ENCODE results near the gene SRXN1. TPM values are rescaled to one million over a fixed set of nuclear protein-coding genes. Genes with fewer than 3 reads are reported as not detected.

The SRXN1 gene
- total RNA-seq, 1 donor from 2014 or later = 22.3 TPM

GRCh38 chr20:635893-636338 is 17.1 kb downstream of the SRXN1 start:
- no peak for DNase-seq (ENCODE audit: low read depth in 2 of 2)

- no peak for DNase-seq (ENCODE audit: low read depth in 2 of 2)
Observed at GRCh38 chr20:635028-635892, 17.7 kb downstream of the SRXN1 start.

GRCh38 chr20:634148-634925 is 18.7 kb downstream of the SRXN1 start:
- DNase-seq (ENCODE audit: low read depth in 2 of 2) = no peak

DNA sequence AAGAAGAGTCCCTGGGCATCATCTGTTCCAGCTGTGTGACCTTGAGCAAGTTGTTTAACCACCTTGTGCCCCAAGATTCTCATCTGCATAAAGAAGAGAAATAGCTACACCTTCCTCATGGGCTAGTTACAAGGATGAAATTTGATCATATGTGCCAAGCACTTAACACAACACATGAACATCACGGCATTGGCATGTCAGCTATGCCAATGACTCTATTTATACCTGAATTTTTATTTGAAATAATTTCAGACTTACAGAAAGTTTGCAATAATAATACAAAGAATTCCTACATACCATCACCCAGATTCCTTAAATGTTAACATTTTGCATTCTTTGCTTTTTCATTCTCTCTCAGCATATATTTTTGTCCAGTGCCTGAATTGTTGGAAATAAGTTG is 21.9 kb downstream of the SRXN1 start:
- no peak for DNase-seq (ENCODE audit: low read depth in 2 of 2)

- DNase-seq (ENCODE audit: low read depth in 2 of 2) = no peak
Observed at GRCh38 chr20:626579-626978, 26.4 kb downstream of the SRXN1 start.

DNA sequence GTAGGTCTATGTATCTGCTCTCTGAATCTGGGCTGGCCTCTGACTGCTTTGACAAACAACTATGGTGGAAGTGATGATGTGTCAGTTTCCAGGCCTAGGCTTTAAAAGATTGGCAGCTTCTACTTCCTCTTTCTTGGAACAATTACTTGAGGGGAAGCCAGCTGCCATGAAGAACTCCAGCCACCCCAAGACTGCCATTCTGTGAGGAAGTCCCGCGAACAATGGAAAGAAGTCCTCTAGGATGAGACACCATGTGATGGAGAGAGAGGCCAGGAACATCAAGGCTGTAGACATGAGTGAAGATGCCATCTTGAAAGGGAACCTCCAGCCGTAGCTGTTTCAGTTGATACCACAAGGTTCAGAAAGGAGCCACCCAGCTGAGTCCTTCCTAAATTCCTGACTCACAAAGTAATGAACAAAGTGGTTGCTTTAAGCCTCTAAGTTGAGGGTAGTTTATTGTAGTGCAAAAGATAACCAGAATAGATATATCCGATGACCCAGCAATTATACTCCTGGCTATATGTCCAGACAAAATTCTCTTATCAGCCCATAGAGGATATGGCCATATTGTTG is 27.6 kb downstream of the SRXN1 start:
- DNase-seq (ENCODE audit: low read depth in 2 of 2) = peak in 1 of 2 donors; percentile 22

DNA sequence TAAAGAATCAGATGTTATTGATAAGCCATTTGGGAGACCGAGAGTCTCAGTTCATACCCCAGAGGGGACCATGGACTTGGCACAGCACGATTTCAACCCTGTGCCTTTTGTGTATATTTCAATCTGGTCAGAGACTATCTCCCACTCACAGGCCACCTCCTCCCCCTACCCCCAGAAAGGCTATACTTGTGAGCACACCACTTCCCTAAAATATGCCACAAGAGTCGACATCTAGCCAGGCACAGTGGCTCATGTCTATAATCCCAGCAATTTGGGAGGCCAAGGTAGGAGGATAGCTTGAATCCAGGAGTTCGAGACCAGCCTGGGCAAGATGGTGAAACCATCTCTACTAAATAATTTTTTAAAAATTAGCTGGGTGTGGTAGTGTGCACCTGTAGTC is 29.3 kb downstream of the SRXN1 start:
- no peak for DNase-seq (ENCODE audit: low read depth in 2 of 2)

DNA sequence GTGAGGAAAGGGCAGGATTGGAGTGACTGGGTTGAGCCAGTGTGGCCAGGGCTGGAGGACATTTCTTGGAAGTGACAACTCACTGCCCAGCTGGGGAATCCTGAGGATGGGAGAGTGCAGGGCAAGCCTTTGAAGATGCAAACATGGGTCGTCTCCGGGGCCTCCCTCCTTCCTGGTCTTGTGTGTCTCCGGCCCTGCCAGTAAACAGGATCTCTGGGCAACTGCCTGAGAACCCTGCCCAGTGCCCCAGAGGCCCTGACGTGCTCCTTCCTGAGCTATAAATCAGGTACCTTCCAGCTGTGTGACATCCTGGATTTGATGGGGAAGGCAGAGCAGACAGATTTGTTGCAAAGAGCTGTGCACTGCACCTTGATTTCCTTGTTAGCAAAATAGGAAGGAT is 30.0 kb downstream of the SRXN1 start:
- DNase-seq (ENCODE audit: low read depth in 2 of 2) = no peak

DNA sequence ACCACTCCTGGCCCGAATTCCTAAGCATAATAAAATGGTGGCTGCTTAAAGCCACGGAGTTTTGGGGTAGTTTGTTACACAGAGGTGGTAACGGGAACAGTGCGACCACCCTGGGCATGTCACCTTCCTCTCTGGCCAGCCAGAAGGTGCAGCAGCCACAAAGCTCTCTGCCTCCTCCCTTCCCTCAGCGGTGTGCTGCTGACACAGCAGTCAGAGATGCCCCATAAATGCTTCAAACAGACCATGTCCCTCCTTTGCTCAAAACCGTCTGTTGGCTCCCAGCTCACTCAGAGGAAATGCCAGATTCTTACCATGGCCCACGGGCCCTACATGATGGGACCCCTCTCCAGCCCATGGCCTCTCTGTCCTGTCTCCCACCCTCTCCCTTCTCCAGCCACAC is 30.8 kb downstream of the SRXN1 start:
- no peak for DNase-seq (ENCODE audit: low read depth in 2 of 2)

- no peak for DNase-seq (ENCODE audit: low read depth in 2 of 2)
Observed at GRCh38 chr20:621125-621756, 31.8 kb downstream of the SRXN1 start.

DNA sequence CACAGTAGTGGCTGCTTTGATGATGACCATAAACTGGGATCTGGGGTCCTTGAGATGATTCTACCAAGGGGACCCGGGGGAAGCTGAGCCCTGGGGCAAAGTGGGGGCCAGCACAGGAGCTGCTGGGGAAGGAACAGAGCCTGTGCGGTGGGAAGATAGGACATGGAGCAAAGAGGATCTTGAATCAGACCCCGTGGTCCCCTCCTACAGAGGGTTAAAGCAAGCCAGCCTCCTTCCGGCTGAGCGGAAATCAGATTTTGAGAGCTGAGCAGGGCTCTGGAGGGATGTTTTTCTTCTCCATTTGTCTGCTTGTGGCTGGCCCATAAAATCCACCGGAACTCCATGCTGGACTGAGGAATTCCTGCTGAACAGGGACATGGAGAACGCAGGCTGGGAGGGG is 32.8 kb downstream of the SRXN1 start:
- DNase-seq (ENCODE audit: low read depth in 2 of 2) = no peak

DNA sequence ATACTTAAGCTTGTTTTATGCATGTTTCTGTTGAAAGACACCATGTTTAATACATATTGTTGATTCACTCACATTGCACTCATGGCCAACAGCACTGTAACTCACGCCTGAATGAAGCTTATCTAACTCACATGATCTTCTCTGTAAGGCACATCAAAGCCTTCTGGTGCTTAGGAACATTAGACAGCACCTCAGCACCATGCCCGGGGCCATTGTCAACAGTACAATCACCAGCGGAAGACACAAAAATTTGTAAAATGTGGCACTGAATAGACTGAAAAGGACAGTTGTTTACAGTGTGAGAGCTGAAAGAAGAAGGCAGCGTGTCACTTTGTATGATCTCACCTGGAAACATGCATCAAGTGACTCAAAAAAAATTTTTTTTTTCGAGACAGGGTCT is 34.0 kb downstream of the SRXN1 start:
- DNase-seq (ENCODE audit: low read depth in 2 of 2) = no peak

DNA sequence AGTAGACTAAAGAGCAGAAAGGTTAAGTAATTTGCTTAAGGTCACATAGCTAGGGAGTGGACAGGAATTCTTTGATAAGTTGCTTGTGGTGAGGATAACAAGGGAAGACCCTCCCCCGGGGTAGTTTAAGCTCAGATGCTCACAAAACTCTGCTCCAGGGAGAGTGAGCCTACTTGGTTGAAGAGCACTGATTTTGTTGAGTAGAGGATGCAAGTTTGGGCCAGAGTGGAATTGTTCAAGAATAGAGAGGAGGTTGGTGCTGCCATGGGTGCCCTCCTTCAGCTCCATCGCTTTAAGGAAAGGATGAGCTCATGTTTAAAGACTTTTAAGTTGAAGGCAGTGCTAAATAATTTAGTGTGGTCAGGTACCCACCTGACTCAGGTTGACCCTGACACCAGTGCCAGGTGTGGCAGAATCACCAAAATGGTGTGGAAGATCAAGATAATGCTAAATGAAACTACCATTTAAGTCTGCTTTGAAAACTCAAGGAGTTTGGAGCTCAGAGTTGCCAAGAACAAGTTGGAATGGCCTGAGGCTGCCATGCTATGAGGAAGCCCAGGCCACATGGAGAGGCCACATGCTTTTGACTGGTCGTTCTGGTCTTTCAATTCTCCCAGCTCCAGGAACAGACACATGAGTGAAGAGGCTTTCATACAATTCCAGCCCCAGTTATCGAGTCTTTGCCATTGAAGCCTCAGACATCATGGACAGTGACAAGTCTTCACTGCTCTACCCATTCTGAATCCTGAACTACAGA is 34.9 kb downstream of the SRXN1 start:
- no peak for DNase-seq (ENCODE audit: low read depth in 2 of 2)

DNA sequence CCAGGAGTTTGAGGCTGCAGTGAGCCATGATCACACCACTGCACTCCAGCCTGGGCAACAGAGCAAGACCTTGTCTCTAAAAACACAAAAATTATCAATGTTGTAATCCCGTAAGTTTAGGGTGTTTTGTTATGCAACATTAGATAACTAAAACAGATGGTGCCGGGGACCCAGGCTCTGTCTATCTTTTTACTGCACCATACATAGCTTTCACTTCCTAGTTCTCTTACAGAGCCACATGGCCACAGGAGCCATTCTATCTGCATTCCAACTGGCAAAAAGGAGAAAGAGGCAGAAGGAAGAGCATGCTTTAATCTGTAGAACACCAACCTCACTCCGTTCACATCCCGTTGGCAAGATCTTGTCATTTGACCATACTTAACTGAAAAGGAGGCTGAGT is 37.5 kb downstream of the SRXN1 start:
- DNase-seq (ENCODE audit: low read depth in 2 of 2) = no peak

- no peak for DNase-seq (ENCODE audit: low read depth in 2 of 2)
Observed at GRCh38 chr20:611843-612185, 41.2 kb downstream of the SRXN1 start.

DNA sequence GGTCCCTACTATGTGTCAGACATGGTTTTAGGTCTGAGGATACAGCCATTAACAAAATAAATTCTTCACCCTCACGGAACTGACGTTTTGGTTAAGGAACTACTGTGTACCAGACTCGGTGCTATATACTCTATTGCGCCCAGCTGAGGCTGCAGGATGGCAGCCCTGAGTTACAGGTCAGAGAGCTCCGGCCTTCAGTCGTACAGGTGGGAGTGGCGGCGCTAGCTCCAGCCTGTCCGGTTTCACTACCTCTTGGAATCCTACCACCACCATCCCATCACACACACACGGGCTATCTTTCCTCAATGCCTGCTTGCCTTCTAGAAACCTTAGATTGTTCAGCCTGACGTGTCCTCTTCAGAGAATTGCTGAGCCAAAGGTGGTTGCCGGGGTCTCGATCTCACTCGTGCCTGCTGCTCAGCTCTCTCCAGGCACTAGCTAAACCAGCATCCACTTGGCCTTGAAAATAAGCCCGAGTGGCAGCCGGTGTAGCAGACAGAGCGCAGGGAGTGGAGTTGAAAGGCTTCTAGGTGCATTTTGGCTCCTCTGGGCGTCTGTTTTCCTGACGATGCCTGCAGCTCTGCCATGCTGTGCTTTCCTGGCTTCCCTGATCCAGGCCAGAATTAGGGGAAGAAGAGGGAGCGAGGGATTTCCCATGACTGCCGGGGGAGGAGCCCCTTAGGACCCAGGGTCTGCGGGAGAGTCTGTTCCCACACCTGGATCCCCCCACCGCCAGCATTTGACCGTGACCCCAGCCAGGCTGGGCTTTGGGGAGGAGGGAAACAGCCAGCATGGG is 41.8 kb downstream of the SRXN1 start:
- no peak for DNase-seq (ENCODE audit: low read depth in 2 of 2)

- peak; percentile 30 to 70 for DNase-seq (ENCODE audit: low read depth in 2 of 2)
Observed at GRCh38 chr20:610130-611046, 42.6 kb downstream of the SRXN1 start, which contains the start of gene TCF15. TSS of gene TCF15 (minus strand) at chr20:610309. CDS start at chr20:610237, 72 bp downstream.

- DNase-seq (ENCODE audit: low read depth in 2 of 2) = no peak
Observed at GRCh38 chr20:609371-609964, 43.5 kb downstream of the SRXN1 start.

DNA sequence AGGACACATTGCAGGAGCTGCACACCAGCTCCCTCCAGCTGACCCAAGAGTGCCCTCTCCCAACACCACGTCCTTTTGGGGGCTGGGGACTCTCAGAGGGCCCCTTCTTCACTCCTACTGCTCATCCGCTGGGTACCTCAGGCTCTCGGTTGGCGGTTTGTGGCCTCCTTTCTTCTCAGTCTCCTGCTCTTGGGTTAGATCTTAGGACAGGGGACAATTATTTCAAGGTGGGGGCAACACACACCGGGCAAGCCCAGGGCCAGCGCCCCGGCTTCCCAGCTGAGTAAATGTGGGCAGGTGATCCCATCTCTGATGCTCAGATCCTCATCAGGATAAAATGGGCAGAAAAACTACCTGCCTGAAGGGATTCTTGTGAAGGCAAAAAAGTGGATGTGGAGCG is 44.0 kb downstream of the SRXN1 start:
- DNase-seq (ENCODE audit: low read depth in 2 of 2) = no peak

Measured in dermis microvascular lymphatic vessel endothelial cell (primary cell).